Breast epithelium (tissue), 4 donors: ENCODE data around the gene YPEL1. TPM values are rescaled to one million over a fixed set of nuclear protein-coding genes. Genes with fewer than 3 reads are reported as not detected.

Source experiments
- DNase-seq, 2 donors: peaks; one replicate each; pipeline ENCODE4 v3.0.0-alpha.2; 2019; ENCODE audit warnings: low spot score in 2 of 2
- H3K27ac ChIP-seq, 2 donors: fragments of 200-600 bp; sonication (generic) in 1 of 2; one replicate each; pipeline ENCODE4 v1.5.1; 2016 to 2019; ENCODE audit warnings: mild to moderate bottlenecking in 1 of 2
- H3K27me3 ChIP-seq, 2 donors: fragments of 200-600 bp; sonication (generic) in 1 of 2; one replicate each; pipeline versions ENCODE4 v1.5.1 to v1.6.0; 2017 to 2019; ENCODE audit warnings: control low read depth in 1 of 2, mild to moderate bottlenecking in 1 of 2
- H3K36me3 ChIP-seq: fragments of 200-600 bp; one replicate; pipeline ENCODE4 v1.5.1; 2019
- H3K4me1 ChIP-seq, 2 donors: fragments of 200-600 bp; sonication (generic); one replicate each; pipeline ENCODE4 v1.5.1; 2016 to 2019; ENCODE audit warnings: control low read depth in 1 of 2
- H3K4me3 ChIP-seq, 3 donors: fragments of 200-600 bp; sonication (generic); 1 replicate in 2 of 3; 2 replicates in 1 of 3; pipeline ENCODE4 v1.5.1; 2016 to 2019; ENCODE audit warnings: mild to moderate bottlenecking in 3 of 3, moderate library complexity in 2 of 3
- H3K9me3 ChIP-seq, 2 donors: fragments of 200-600 bp; sonication (generic) in 1 of 2; one replicate each; pipeline ENCODE4 v1.5.1; 2016 to 2019; ENCODE audit warnings: control low read depth in 1 of 2
- POLR2A ChIP-seq: fragments of 450-650 bp; IDR thresholded peaks from one replicate; pipeline ENCODE4 v1.6.1; 2016; ENCODE audit warnings: antibody characterized with exemption, mild to moderate bottlenecking, moderate library complexity
- POLR2AphosphoS5 ChIP-seq, 3 donors: sonication (generic); formaldehyde crosslinking; IDR thresholded peaks; one replicate each; pipeline ENCODE4 v1.6.1; 2017; ENCODE audit warnings: antibody characterized with exemption in 3 of 3
- intact Hi-C: fragments of 100-400 bp; cut with DNase I; formaldehyde crosslinking; loops from one replicate; pipeline ENCODE4 v1.15.1; 2023; ENCODE audit warnings: low total_unique reads
- total RNA-seq, 3 donors: library from RNA; depleted of rRNA; stranded (reverse); fragments of >200 nt; gene quantifications; one replicate each; pipeline ENCODE4 v1.1.0, GENCODE V29; 2016
- TF ChIP-seq, protein P1 (sequence below), 3 donors: fragments of 450-650 bp; IDR thresholded peaks; one replicate each; pipeline ENCODE4 v1.5.1; 2016 to 2017; ENCODE audit warnings: antibody characterized with exemption in 3 of 3, mild to moderate bottlenecking in 3 of 3, moderate library complexity in 3 of 3

Gene YPEL1
- total RNA-seq, 3 donors from 2014 or later = 7.8 to 8.5 (median 7.9) TPM

DNA sequence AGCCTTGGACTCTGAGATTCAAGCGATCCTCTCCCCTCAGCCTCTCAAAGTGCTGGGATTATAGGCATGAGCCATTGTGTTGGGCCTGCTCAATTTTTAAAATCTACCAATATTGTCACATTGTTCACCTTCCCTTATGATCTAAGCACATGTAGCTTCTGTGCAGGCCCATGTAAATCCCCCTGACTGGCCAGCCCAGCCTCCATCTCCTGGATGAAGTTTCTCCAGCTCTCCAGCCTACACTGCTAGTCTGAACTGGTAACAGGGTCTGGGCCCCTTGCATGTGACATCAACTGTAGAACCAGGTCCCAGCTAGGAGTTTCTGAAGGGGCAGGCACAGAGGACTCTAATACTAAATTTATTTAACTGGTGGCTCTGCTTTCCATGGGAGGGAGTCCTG, 32.8 kb upstream of the YPEL1 start:
- no peak for TF ChIP-seq POLR2A
- TF ChIP-seq, protein P1, sequence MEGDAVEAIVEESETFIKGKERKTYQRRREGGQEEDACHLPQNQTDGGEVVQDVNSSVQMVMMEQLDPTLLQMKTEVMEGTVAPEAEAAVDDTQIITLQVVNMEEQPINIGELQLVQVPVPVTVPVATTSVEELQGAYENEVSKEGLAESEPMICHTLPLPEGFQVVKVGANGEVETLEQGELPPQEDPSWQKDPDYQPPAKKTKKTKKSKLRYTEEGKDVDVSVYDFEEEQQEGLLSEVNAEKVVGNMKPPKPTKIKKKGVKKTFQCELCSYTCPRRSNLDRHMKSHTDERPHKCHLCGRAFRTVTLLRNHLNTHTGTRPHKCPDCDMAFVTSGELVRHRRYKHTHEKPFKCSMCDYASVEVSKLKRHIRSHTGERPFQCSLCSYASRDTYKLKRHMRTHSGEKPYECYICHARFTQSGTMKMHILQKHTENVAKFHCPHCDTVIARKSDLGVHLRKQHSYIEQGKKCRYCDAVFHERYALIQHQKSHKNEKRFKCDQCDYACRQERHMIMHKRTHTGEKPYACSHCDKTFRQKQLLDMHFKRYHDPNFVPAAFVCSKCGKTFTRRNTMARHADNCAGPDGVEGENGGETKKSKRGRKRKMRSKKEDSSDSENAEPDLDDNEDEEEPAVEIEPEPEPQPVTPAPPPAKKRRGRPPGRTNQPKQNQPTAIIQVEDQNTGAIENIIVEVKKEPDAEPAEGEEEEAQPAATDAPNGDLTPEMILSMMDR (IDR thresholded peaks at IDR 0.05) = no peak
- no peak for TF ChIP-seq POLR2AphosphoS5 (IDR thresholded peaks at IDR 0.05)
- no peaks in the 10 kb centered on the region for H3K27me3 ChIP-seq
- H3K4me1 ChIP-seq = no peaks in the 10 kb centered on the region
- no peak overlapping the region for H3K27ac ChIP-seq
- no peaks in the 10 kb centered on the region for H3K9me3 ChIP-seq
- intact Hi-C loops = no loop called here
- no peaks in the 10 kb centered on the region for H3K36me3 ChIP-seq
- no peak overlapping the region for H3K4me3 ChIP-seq
- DNase-seq = no peak

DNA sequence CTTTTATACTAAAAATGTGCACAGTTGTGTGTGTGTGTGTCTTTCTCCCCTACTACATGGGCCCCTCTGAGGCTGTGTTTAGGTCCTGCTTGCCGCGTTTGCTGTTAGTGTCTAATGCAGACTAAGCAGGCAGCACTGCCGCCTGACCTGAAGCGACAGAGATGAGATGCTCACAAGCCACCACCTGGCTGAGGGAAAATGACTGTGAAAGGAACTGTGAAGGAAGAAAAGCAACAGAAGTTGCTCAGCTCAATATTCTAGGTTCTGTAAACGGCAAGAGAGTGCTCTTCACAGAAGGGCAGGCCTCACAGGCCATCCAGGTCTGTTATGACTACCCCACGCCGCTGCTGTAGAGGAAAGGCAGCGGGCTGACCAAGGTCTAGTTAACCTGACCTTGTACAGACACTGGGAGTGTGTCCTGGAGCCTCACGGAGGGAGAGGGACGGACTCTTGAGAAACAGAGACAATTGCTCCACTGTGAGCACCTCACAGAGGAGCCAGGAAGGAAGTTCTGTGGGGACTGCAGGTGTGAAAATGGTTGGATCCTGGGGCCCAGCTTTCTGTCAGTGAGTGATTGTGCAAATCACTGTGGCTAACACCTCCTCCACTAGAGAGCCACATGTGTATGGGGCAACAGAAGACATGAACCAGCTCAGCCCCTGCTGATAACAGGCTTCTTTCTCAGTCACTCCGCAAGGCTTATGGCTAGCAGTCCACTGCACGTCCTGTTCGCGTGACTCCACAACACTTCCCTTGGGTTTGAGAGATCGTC, 31.3 kb upstream of the YPEL1 start:
- no peak overlapping the region for H3K27ac ChIP-seq
- H3K27me3 ChIP-seq = no peaks in the 10 kb centered on the region
- no peaks in the 10 kb centered on the region for H3K9me3 ChIP-seq
- H3K36me3 ChIP-seq = peaks cover 4% of the 10 kb centered on the region
- intact Hi-C loops = no loop called here
- no peaks in the 10 kb centered on the region for H3K4me1 ChIP-seq
- no peak for TF ChIP-seq POLR2A
- TF ChIP-seq, protein P1 (IDR thresholded peaks at IDR 0.05) = no peak
- no peak for TF ChIP-seq POLR2AphosphoS5 (IDR thresholded peaks at IDR 0.05)
- no peak for DNase-seq
- no peak overlapping the region for H3K4me3 ChIP-seq

DNA sequence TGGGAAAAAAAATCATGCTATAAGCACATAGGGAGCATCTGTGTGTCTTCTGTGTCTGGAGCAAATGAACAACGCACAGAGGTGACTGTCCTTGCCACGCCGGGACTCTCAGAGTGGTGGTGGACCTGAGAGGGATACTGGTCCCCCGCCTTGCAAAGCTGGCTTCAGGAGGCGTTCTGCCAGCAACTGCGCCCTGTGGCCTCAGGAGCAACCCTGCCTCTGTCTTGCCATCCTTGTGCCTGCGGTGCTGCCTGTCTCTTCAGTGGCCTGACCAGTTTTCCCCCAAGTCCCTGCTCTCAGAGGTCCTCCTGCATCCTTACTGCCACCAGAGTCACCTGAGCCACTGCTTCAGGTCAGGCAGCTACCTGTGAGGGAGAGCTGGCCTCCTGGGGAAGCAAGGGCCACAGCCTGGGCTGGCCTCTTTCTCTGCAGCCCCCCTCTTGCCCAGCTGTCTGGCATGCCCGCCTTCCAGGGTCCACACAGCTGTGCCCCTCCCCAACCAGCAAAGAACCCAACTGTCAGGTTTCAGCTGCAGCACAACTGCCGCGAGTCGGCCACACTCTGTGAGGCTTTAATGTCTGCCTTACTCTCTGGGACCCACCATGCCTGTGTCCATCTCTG, 30.4 kb upstream of the YPEL1 start:
- no peaks in the 10 kb centered on the region for H3K4me1 ChIP-seq
- H3K9me3 ChIP-seq = no peaks in the 10 kb centered on the region
- no peaks in the 10 kb centered on the region for H3K27me3 ChIP-seq
- H3K4me3 ChIP-seq = no peak overlapping the region
- peaks cover 4% of the 10 kb centered on the region for H3K36me3 ChIP-seq
- no peak overlapping the region for H3K27ac ChIP-seq
- TF ChIP-seq POLR2AphosphoS5 (IDR thresholded peaks at IDR 0.05) (no peak), POLR2A (no peak)
- TF ChIP-seq, protein P1 (IDR thresholded peaks at IDR 0.05) = no peak
- intact Hi-C loops = no loop called here
- no peak for DNase-seq

DNA sequence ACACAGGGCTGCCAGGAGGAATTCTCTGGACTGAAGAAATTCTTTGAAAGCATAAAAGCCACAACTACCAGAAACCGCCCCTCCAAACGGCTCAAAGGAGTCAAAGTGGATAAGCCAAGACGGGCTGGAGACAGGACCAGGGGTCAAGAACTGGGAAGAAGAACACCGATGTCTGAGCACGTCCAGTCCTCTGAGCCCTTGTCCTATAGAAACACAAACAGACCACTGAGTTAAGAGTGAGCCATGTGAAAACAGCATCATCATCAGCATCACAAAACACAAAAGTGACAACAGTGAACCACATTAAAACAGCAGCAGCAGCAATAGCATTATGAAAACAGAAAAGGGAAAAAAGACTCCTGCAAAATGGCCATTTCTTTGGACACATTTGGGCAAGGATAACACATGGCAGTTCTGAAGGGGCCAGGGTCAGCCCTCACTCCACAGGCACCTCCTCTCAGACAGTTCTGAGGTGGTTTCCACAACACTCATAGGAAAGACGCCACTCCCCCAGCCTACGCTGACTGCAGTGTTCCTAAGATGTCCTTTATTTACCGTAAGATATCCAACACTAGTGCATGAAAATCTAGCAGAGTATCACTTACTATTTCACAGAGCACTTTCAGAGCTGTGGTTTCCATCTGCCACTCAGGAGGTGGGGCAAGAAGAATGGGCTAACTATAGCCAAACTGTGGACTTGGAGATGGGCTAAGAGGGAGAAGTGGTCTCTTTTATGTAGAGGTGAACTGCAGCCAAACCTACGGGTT, 28.6 kb upstream of the YPEL1 start:
- intact Hi-C loops = no loop called here
- Histone ChIP-seq H3K4me3 (no peak overlapping the region), H3K27me3 (no peaks in the 10 kb centered on the region), H3K27ac (no peak overlapping the region), H3K9me3 (no peaks in the 10 kb centered on the region), H3K36me3 (peaks cover 4% of the 10 kb centered on the region), H3K4me1 (no peaks in the 10 kb centered on the region)
- DNase-seq = no peak
- TF ChIP-seq POLR2A (no peak), POLR2AphosphoS5 (IDR thresholded peaks at IDR 0.05) (no peak)
- TF ChIP-seq, protein P1 (IDR thresholded peaks at IDR 0.05) = no peak
